ENCODE measurements around the gene CAMTA1.

The CAMTA1 gene

GRCh38 chr1:7435276-7436055 lies 650.2 kb downstream of the CAMTA1 start:
- no peak for DNase-seq (ENCODE audit: low spot score)

DNA sequence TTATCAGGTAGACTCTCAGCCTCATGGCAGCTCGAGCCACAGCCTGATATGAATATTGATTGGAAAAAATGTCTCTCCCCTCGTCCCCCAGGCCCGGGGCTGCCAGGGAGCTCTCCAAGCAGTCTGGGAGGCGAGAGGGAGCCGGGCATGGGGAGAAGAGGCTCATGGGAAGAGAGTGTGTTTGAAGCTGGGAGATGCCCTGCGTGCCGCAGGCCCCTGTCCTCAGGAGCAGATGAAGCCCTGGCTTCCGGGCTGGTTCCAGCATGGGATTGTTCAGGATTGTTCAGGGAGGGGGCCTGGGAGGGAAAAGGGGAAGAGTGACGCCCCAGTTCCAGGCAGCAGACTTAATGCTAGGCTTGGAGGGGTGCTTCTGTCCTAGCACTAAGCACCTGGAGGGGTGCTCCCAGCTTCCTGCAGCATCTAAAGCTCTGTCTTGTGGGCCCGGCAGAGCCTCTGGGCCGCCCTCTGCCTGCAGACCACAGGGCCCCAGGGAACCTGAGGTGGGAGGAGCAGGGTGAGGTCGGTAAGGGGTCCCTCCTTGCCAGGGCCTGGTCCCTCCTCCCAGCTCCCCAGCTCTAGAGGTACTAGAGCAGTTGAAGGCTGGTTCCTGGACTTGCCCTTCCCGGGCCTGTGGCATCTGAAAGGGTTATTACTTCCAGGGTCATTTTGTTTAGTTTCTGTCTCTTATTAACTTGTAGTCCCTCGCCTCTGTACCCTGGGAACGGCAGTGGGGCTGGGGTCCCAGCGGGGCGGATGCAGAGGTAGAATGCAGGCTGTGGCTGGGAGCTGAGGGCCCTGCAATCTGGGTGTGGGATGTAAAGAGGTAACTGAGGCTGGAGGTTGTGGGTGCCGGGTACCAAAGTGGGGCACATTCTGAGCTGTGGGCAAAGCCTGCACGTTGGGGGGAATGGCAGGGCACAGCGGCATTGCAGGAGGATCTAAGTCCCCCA lies 651.1 kb downstream of the CAMTA1 start:
- DNase-seq (ENCODE audit: low spot score): no peak

DNA sequence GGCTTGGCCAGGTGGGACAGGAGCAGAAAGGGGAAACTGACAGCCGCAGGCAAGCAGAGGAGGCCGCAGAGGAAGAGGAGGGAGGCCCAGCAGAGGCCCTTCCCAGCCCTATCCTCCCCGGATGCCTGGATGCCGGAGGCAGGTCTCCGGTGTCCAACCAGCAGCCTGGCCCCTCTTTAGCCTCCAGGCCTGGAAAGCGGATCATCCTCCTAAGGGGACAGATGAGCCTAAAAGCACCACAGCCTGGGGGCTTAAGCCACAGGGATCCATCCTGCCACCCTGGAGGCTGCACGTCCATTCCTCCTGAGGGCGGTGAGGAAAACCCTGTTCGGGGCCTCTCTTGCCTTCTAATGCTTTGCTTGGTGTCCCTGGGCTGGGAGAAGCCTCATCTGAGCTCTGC lies 651.8 kb downstream of the CAMTA1 start:
- no peak for DNase-seq (ENCODE audit: low spot score)

GRCh38 chr1:7437608-7438395 lies 652.5 kb downstream of the CAMTA1 start:
- no peak for DNase-seq (ENCODE audit: low spot score)

- DNase-seq (ENCODE audit: low spot score): no peak
These were observed 653.1 kb downstream of the CAMTA1 start for GRCh38 chr1:7438396-7438785.

GRCh38 chr1:7438921-7439655 lies 653.8 kb downstream of the CAMTA1 start:
- no peak for DNase-seq (ENCODE audit: low spot score)

- no peak for DNase-seq (ENCODE audit: low spot score)
These were observed 654.9 kb downstream of the CAMTA1 start for GRCh38 chr1:7440154-7440553.

DNA sequence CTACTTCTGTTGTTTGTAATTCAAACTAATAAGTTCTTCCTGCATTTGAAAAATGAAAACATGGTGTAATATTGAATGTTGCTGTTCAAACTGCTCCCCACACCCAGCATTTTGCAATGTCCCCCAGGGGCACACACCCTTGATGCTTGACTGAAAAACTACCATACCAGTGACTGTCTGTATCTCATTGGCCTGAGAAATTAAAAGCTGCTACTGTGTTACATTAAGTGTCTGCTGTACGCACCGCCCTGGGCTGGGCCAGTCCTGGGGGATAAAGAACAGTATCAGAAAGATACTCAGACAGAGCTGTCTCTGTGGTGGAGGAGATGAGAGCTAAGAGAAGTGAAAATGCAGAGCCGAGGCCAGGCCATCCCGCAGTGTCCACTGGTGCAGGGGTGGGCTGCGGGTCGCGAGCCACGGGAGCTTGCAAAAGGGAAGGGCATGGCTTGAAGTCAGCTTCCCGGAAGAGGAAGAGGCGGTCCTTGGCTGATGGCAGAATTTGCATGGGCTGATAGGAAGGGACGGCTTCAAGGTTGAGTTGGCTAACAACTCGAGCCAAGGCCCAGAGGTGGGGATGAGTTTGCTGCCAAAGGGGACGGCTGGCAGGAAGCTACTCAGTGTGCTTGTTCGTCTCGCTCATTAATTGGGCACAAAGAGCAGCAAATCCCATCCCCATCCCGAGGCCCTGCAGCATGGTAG lies 656.0 kb downstream of the CAMTA1 start:
- no peak for DNase-seq (ENCODE audit: low spot score)

DNA sequence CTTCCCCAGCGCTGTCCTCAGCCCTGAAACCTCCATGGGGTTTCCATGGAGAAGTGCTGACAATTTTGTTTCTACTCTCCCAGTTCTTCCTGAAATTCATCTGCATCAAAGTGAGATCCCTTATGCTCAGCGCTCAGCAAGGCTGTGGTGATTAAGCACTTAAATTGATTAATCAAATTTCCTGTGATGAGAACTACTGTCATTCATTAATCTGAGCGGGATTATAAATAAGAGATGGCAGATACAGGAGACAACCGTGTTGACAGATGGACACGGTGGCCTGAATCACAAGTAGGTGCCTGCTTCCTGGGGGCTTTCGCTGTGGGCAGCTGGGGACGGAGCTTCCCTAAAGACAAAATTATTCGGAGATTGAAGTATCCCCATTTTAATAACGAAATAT lies 656.8 kb downstream of the CAMTA1 start:
- DNase-seq (ENCODE audit: low spot score): no peak

- no peak for DNase-seq (ENCODE audit: low spot score)
These were observed 657.7 kb downstream of the CAMTA1 start for GRCh38 chr1:7442918-7443317.

GRCh38 chr1:7444363-7444762 lies 659.1 kb downstream of the CAMTA1 start:
- DNase-seq (ENCODE audit: low spot score): no peak

DNA sequence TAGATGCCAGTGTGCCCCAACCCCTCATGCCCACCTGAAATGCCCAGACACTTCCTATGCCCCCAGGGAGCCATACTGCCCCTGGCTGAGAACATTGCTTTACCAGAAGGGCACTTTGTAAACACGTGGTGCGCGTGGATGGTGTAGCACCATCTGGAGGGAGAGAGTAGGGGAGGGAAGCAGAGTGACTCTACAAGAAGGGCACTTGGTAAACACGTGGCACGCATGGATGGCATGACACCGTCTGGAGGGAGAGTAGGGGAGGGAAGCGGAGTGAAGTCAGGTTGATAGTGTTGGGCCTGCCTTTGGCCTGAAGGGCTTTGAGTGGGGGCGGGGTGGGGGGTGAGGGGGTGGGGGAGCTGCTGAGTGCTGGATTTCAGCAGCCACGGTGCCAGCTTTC lies 661.8 kb downstream of the CAMTA1 start:
- DNase-seq (ENCODE audit: low spot score): no peak

- DNase-seq (ENCODE audit: low spot score): no peak
These were observed 662.5 kb downstream of the CAMTA1 start for GRCh38 chr1:7447736-7448135.

GRCh38 chr1:7448986-7449385 lies 663.7 kb downstream of the CAMTA1 start:
- no peak for DNase-seq (ENCODE audit: low spot score)

GRCh38 chr1:7449750-7450149 lies 664.5 kb downstream of the CAMTA1 start:
- DNase-seq (ENCODE audit: low spot score): no peak

DNA sequence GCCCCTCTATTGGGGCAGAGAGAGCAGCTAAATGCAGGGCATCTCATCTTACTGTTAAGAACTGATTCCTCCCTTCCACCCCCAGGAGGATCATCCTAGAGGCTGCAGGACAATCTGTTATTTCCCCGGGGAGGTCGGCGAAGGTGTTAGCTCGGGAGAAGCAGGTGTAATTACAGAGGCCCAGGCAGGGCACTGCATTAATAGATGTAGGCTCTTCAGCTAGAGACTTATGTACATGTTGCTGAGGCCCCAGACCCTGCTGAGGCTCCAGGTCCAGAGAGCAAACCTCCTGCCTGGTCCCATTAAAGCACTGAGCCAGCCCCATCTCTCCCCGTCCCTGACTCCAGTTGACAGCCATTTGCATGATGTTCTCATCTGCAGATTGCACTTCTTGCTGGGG lies 665.6 kb downstream of the CAMTA1 start:
- DNase-seq (ENCODE audit: low spot score): no peak

GRCh38 chr1:7453038-7453437 lies 667.8 kb downstream of the CAMTA1 start:
- no peak for DNase-seq (ENCODE audit: low spot score)

DNA sequence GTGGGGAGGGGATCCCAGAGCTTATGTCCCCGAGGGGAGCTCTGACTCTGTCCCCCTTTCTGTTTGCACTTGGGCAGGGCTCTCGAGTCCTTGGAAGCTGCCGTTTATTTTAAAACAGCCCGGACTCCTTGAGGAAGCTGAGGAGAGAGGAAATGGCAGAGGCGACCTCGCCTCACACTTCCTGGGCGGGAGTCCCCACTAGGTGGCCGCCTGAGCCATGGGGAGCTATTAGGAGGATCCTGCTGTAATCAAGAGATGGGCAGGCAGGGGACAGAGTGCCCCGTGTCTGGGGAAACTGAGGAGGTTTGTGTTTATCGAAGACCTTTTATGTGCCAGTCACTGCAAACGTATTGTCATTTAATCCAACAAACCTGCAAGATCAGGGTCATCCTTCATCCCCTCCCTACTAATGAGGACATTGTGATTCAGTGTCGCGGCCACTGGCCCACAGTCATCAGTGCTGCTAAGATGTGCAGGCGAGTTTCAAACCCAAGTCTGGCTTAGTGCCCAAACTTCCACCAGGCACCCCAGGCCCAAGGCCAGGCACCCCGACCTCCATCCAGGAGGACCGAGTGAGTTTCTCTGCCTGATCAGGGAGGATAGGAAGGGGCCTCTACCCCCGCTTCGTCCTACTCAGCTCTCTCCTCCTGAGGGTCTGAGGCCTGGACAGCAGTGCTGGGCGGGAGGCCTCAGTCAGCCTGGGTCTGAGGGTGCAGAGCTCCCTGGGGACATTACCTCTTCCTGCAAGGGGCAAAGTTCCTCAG lies 669.0 kb downstream of the CAMTA1 start:
- peak; percentile 34 for DNase-seq (ENCODE audit: low spot score)

- peak; percentile 21 for DNase-seq (ENCODE audit: low spot score)
These were observed 669.9 kb downstream of the CAMTA1 start for GRCh38 chr1:7454895-7455784.

Data from Ammon's horn (tissue), 1 donor.